Measurements from ENCODE around the gene GGT6.

- TF ChIP-seq CTCF (IDR thresholded peaks at IDR 0.05) (peak in 1 of 3 experiments; percentile 8), POLR2A (IDR thresholded peaks at IDR 0.05) (no peak), POLR2AphosphoS5 (IDR thresholded peaks at IDR 0.05; ENCODE audit: insufficient read depth in 1 of 2, low read depth in 1 of 2) (no peak)
Observed at GRCh38 chr17:4583782-4584100, 23.4 kb upstream of the GGT6 start.
